Uterus (tissue), 4 donors: Measurements from ENCODE around the gene NTRK1. TPM values are rescaled to one million over a fixed set of nuclear protein-coding genes. Genes with fewer than 3 reads are reported as not detected.

Source experiments
- DNase-seq, 2 donors: peaks; one replicate each; pipeline ENCODE4 v3.0.0-alpha.2; 2019 to 2020
- H3K27ac ChIP-seq, 2 donors: fragments of 200-600 bp; sonication (generic); 1 replicate in 1 of 2; 2 replicates in 1 of 2; pipeline ENCODE4 v1.5.1; 2016 to 2018
- H3K27me3 ChIP-seq, 2 donors: fragments of 200-600 bp; sonication (generic); one replicate each; pipeline ENCODE4 v1.5.1; 2018 to 2019; ENCODE audit warnings: control low read depth in 1 of 2
- H3K36me3 ChIP-seq, 2 donors: fragments of 200-600 bp; sonication (generic); one replicate each; pipeline ENCODE4 v1.5.1; 2019; ENCODE audit warnings: control low read depth in 1 of 2
- H3K4me1 ChIP-seq, 2 donors: fragments of 200-600 bp; sonication (generic); one replicate each; pipeline ENCODE4 v1.5.1; 2018 to 2019; ENCODE audit warnings: control low read depth in 1 of 2
- H3K4me3 ChIP-seq, 2 donors: fragments of 200-600 bp; sonication (generic); 1 replicate in 1 of 2; 2 replicates in 1 of 2; pipeline ENCODE4 v1.5.1; 2018 to 2019; ENCODE audit warnings: mild to moderate bottlenecking in 1 of 2
- H3K9me3 ChIP-seq, 2 donors: fragments of 200-600 bp; sonication (generic); one replicate each; pipeline ENCODE4 v1.5.1; 2019; ENCODE audit warnings: control low read depth in 1 of 2
- CTCF ChIP-seq, 4 experiments: fragments of 200-600 bp in 2 of 4; fragments of 450-650 bp in 2 of 4; sonication (generic) in 2 of 4; IDR thresholded peaks; one replicate each; pipeline ENCODE4 v1.5.1; 2016 to 2019; ENCODE audit warnings: antibody characterized with exemption in 4 of 4, mild to moderate bottlenecking in 2 of 4, moderate library complexity in 1 of 4
- POLR2A ChIP-seq, 2 donors: fragments of 450-650 bp; IDR thresholded peaks; one replicate each; pipeline ENCODE4 v1.6.1; 2016; ENCODE audit warnings: antibody characterized with exemption in 2 of 2, mild to moderate bottlenecking in 1 of 2, moderate library complexity in 1 of 2
- intact Hi-C: fragments of 100-400 bp; cut with DNase I; formaldehyde crosslinking; loops from one replicate; pipeline ENCODE4 v1.15.1; 2023; ENCODE audit warnings: low total_unique reads
- total RNA-seq, 4 donors: library from RNA; depleted of rRNA in 3 of 4; stranded (reverse); fragments of >200 nt in 3 of 4; gene quantifications; one replicate each; pipeline versions ENCODE4 v1.1.0 to v1.2.4, GENCODE V29; 2014 to 2023
- donor health status: DM: yes; HTN: yes; CAD: no.

The NTRK1 gene
- total RNA-seq, 4 donors from 2014 or later = 0.35 to 19.2 (median 3.6) TPM

DNA sequence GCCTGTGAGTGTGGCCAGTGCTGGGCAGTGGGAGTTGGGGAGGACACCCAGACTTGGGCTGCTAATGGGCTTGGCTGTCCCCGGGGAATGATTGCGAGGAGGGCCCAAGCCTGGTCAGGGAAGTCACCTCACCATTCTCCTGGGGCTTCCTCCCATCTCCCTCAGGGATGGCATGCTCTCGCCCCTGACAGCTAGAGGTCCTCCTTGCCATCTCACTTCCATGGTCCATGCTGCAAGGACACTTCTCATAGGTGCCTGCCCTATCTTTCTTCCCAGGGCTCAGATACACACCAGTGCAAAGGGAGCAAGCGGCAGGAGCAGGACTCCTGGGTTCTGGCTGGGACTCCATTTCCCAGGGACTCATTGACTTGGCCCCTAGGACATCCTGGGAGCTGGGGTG, 4.1 kb downstream of the NTRK1 start:
- H3K4me1 ChIP-seq = peaks cover 0 to 9% of the 10 kb centered on the region in 2 donors
- H3K27me3 ChIP-seq = peaks cover 0 to 5% of the 10 kb centered on the region in 2 donors
- DNase-seq = no peak
- no peaks in the 10 kb centered on the region for H3K9me3 ChIP-seq
- H3K4me3 ChIP-seq = no peak overlapping the region
- intact Hi-C loops = no loop called here
- TF ChIP-seq POLR2A (IDR thresholded peaks at IDR 0.05) = no peak
- TF ChIP-seq CTCF (IDR thresholded peaks at IDR 0.05) = no peak
- H3K27ac ChIP-seq = no peak overlapping the region
- H3K36me3 ChIP-seq = no peaks in the 10 kb centered on the region

DNA sequence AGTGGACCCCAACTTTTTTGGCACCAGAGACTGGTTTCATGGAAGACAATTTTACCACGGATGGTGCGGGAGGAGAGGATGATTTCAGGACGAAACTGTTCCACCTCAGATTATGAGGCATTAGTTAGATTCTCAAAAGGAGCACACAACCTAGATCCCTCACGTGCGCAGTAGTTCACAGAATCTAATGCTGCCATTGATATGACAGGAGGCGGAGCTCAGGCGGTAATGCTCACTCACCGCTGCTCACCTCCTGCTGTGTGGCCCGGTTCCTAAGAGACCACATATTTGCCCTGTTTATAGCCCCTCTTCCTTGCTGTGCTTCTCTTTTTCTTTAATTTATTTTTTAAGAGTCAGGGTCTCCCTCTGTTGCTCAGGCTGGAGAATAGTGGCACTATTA, 4.6 kb downstream of the NTRK1 start:
- TF ChIP-seq CTCF (IDR thresholded peaks at IDR 0.05) (no peak), POLR2A (IDR thresholded peaks at IDR 0.05) (no peak)
- peaks cover 0 to 5% of the 10 kb centered on the region in 2 donors for H3K27me3 ChIP-seq
- peaks cover 0 to 7% of the 10 kb centered on the region in 2 donors for H3K4me1 ChIP-seq
- H3K27ac ChIP-seq = no peak overlapping the region
- no peaks in the 10 kb centered on the region for H3K9me3 ChIP-seq
- no peak for DNase-seq
- H3K36me3 ChIP-seq = no peaks in the 10 kb centered on the region
- H3K4me3 ChIP-seq = no peak overlapping the region
- intact Hi-C loops = no loop called here

DNA sequence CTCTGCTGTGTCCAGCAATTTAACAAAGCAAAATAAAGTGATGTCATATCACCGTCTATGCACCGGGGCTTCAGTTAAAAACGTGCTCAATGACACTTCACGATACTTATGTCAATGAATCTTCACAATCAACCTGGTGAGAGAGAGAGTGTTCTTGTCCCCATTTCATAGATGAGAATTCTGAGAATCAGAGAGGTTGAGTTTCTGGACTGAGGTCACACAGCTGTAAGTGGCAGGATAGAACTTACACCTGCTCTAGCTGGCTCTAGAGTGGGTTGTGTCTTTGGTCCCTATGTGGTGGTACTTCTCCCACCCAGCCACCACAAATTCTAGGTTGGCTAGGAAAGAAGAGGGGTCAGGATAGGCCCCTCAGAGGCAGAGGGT, 5.2 kb downstream of the NTRK1 start:
- Histone ChIP-seq H3K4me1 (peaks cover 0 to under 1% of the 10 kb centered on the region in 2 donors), H3K9me3 (no peaks in the 10 kb centered on the region), H3K27me3 (peaks cover 0 to 5% of the 10 kb centered on the region in 2 donors), H3K36me3 (no peaks in the 10 kb centered on the region), H3K4me3 (no peak overlapping the region), H3K27ac (no peak overlapping the region)
- TF ChIP-seq CTCF (IDR thresholded peaks at IDR 0.05) (no peak), POLR2A (IDR thresholded peaks at IDR 0.05) (no peak)
- intact Hi-C loops = no loop called here
- DNase-seq = no peak

GRCh38 chr1:156866249-156866909, 5.7 kb downstream of the NTRK1 start:
- TF ChIP-seq CTCF (IDR thresholded peaks at IDR 0.05) = no peak
- no peak for TF ChIP-seq POLR2A (IDR thresholded peaks at IDR 0.05)
- Histone ChIP-seq H3K9me3 (no peaks in the 10 kb centered on the region), H3K27ac (no peak overlapping the region), H3K4me3 (no peak overlapping the region), H3K27me3 (peaks cover 0 to under 1% of the 10 kb centered on the region in 2 donors), H3K4me1 (no peaks in the 10 kb centered on the region), H3K36me3 (no peaks in the 10 kb centered on the region)
- intact Hi-C loops = no loop called here
- DNase-seq = no peak

DNA sequence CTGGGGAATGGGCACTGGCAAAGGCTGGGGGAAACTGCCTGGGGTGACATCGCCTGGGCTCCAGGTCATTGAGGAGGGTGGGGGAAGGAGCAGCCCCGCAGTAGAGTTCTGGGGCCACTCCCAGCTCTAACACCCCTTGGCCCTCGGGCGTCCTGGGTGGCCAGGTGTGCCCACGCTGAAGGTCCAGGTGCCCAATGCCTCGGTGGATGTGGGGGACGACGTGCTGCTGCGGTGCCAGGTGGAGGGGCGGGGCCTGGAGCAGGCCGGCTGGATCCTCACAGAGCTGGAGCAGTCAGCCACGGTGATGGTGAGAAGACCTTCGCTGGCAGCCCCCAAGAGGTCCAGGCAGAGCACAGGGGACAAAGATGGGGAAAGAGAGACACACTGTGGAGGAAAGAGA, 7.7 kb downstream of the NTRK1 start:
- H3K4me1 ChIP-seq = no peaks in the 10 kb centered on the region
- H3K4me3 ChIP-seq = no peak overlapping the region
- no peak for DNase-seq
- intact Hi-C loops = no loop called here
- H3K36me3 ChIP-seq = no peaks in the 10 kb centered on the region
- H3K9me3 ChIP-seq = no peaks in the 10 kb centered on the region
- TF ChIP-seq CTCF (IDR thresholded peaks at IDR 0.05) (no peak), POLR2A (IDR thresholded peaks at IDR 0.05) (no peak)
- no peaks in the 10 kb centered on the region for H3K27me3 ChIP-seq
- no peak overlapping the region for H3K27ac ChIP-seq
